Measurements from ENCODE around the gene CAMSAP2. TPM values are rescaled to one million over a fixed set of nuclear protein-coding genes. Genes with fewer than 3 reads are reported as not detected.

CAMSAP2 gene
- total and polyA plus RNA-seq, 2 of the 8 experiments (the other 6 are each of a cell fraction or from before 2014, with no cell fraction given): 4.2 to 27.6 TPM

DNA sequence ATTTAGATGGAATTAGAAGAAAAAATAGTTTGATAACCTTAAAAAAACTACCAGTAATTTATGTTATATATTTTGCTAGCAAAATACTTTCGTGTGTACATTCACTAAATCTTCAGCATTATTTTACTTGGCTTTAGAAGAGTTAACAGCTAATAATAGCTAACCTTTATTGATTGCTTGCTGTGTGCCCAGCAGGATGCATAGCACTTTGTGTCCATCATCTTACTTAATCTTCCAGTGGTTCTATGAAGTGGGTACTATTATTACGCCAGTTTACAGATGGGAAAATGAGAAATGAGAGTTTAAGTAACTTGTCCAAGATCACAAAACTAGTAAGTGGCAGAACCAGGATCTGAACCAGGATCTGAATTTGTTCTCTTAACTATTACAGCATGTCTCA, 92.4 kb downstream of the CAMSAP2 start:
- no peak overlapping the region for H3K14ac ChIP-seq (ENCODE audit: insufficient read length)
- POLR2A ChIA-PET (ENCODE audit: partially characterized antibody): no interaction called here
- H3K18ac ChIP-seq (ENCODE audit: extremely low read depth, low read length): no peak overlapping the region
- no peak overlapping the region for H4K91ac ChIP-seq (replicated peaks; ENCODE audit: insufficient read length, low read length)
- no peak overlapping the region for H2BK20ac ChIP-seq (ENCODE audit: low read length)
- H4K20me1 ChIP-seq (replicated peaks in 1 of 2; ENCODE audit: control insufficient read depth in 1 of 2, insufficient read depth in 2 of 2, low read length in 2 of 2): peaks cover 0 to 2% of the 10 kb centered on the region in 2 experiments
- no peak overlapping the region for H2AFZ ChIP-seq (ENCODE audit: low read length)
- H3K79me2 ChIP-seq (ENCODE audit: control insufficient read depth in 1 of 2, insufficient read depth in 2 of 2, low read length in 2 of 2): no peaks in the 10 kb centered on the region
- no peak overlapping the region for H3K27ac ChIP-seq (ENCODE audit: low read depth, low read length)
- no peak overlapping the region for H2BK15ac ChIP-seq (ENCODE audit: low read length)
- no peak overlapping the region for H3K9ac ChIP-seq (replicated peaks in 1 of 4; ENCODE audit: extremely low read depth in 1 of 4, low read depth in 3 of 4, low read length in 3 of 4)
- WGBS, 2 experiments (ENCODE audit: extremely low coverage in 1 of 2, insufficient coverage in 1 of 2, insufficient read length in 1 of 2, insufficient replicate concordance in 2 of 2, low coverage in 1 of 2, low lambda C conversion rate in 2 of 2, missing lambda C conversion rate in 1 of 2): 87% methylated on average over 2 of the region's 2 CpGs; no CpG with 5 or more reads in 1 of the 2 experiments
- H3K23ac ChIP-seq (ENCODE audit: insufficient read length): no peak overlapping the region
- DNase-seq (ENCODE audit: low read depth in 1 of 2, low spot score in 2 of 2): no peak
- H2BK120ac ChIP-seq (replicated peaks; ENCODE audit: low read depth, low read length): no peak overlapping the region
- CTCF ChIA-PET (ENCODE audit: partially characterized antibody): interaction anchor here (0.6 kb wide), 1 partner anchor 32 kb away, joined by 3 read pairs; no protein-coding TSS in a partner anchor
- H3K4me3 ChIP-seq (ENCODE audit: extremely low read depth in 1 of 4, insufficient read depth in 2 of 4, low read depth in 3 of 4, low read length in 4 of 4): no peak overlapping the region
- no peak overlapping the region for H2BK5ac ChIP-seq (ENCODE audit: low read depth, low read length)
- H3K9me3 ChIP-seq (ENCODE audit: insufficient read depth in 2 of 2, low read depth in 1 of 2, low read length in 1 of 2): no peaks in the 10 kb centered on the region
- FAIRE-seq: no peak
- H3K36me3 ChIP-seq (ENCODE audit: control insufficient read depth in 2 of 4, insufficient read depth in 4 of 4, low read length in 3 of 4): peaks cover 0 to 4% (median under 1%) of the 10 kb centered on the region in 4 experiments; a peak in 3 of 8 replicates
- no peak overlapping the region for H3K4ac ChIP-seq (replicated peaks; ENCODE audit: insufficient read length, low read depth, low read length)
- no peaks in the 10 kb centered on the region; a peak in 1 of 7 replicates for H3K27me3 ChIP-seq (replicated peaks in 1 of 4; ENCODE audit: control insufficient read depth in 3 of 4, extremely low read depth in 1 of 4, insufficient read depth in 3 of 4, low read length in 3 of 4)
- H2BK12ac ChIP-seq (ENCODE audit: low read depth, low read length): no peak overlapping the region
- no peaks in the 10 kb centered on the region for H3K79me1 ChIP-seq (ENCODE audit: low read depth, low read length)
- H3K4me2 ChIP-seq (ENCODE audit: insufficient read depth in 1 of 2, low read depth in 2 of 2, low read length in 2 of 2): no peak overlapping the region
- no peak overlapping the region for H4K8ac ChIP-seq (ENCODE audit: extremely low read depth, insufficient read depth, low read length)
- no peak overlapping the region for H4K5ac ChIP-seq (ENCODE audit: insufficient read length, low read depth, low read length)
- no peak for TF ChIP-seq KDM5A (IDR thresholded peaks at IDR 0.05; ENCODE audit: low read length)
- no peak for TF ChIP-seq SP2 (IDR thresholded peaks at IDR 0.05; ENCODE audit: low read length)
- no peak for TF ChIP-seq CREB1 (IDR thresholded peaks at IDR 0.05)
- TF ChIP-seq SIRT6 (IDR thresholded peaks at IDR 0.05; ENCODE audit: low read length): no peak
- no peak for TF ChIP-seq GTF2F1 (IDR thresholded peaks at IDR 0.05; ENCODE audit: borderline replicate concordance, low read depth, low read length)
- TF ChIP-seq BACH1 (IDR thresholded peaks at IDR 0.05; ENCODE audit: low read length): no peak
- no peak for TF ChIP-seq RBBP5 (IDR thresholded peaks at IDR 0.05; ENCODE audit: borderline replicate concordance, low read depth, low read length)
- no peak for TF ChIP-seq RXRA (IDR thresholded peaks at IDR 0.05; ENCODE audit: insufficient read depth, low read depth, low read length)
- no peak for TF ChIP-seq EP300 (IDR thresholded peaks at IDR 0.05; ENCODE audit: borderline replicate concordance in 1 of 2, low read depth in 2 of 2, low read length in 2 of 2)
- H3K23me2 ChIP-seq (ENCODE audit: low read depth, low read length): no peaks in the 10 kb centered on the region
- H3K4me1 ChIP-seq (replicated peaks in 1 of 4; ENCODE audit: control insufficient read depth in 3 of 4, insufficient read depth in 4 of 4, low read length in 3 of 4): no peaks in the 10 kb centered on the region
- no peak overlapping the region for H2AK5ac ChIP-seq (ENCODE audit: low read depth, low read length)
- H3K56ac ChIP-seq (replicated peaks; ENCODE audit: insufficient read length, low read depth, low read length): no peak overlapping the region
